GM19238 (cell line): ENCODE results near the gene ACACA.
A peak's percentile ranks its signal among the peaks of the same experiment; 100 is the strongest.
"Not testable (repeated sequence)": the region's sequence is repeated elsewhere in the genome, so short reads cannot be mapped to it uniquely, and the experiment has no call there.

ENCODE experiments used
- DNase-seq: peaks from one replicate; pipeline ENCODE4 v3.0.0; 2011; ENCODE audit warnings: low spot score; ENCODE audit not compliant: insufficient read length

ACACA gene

DNA sequence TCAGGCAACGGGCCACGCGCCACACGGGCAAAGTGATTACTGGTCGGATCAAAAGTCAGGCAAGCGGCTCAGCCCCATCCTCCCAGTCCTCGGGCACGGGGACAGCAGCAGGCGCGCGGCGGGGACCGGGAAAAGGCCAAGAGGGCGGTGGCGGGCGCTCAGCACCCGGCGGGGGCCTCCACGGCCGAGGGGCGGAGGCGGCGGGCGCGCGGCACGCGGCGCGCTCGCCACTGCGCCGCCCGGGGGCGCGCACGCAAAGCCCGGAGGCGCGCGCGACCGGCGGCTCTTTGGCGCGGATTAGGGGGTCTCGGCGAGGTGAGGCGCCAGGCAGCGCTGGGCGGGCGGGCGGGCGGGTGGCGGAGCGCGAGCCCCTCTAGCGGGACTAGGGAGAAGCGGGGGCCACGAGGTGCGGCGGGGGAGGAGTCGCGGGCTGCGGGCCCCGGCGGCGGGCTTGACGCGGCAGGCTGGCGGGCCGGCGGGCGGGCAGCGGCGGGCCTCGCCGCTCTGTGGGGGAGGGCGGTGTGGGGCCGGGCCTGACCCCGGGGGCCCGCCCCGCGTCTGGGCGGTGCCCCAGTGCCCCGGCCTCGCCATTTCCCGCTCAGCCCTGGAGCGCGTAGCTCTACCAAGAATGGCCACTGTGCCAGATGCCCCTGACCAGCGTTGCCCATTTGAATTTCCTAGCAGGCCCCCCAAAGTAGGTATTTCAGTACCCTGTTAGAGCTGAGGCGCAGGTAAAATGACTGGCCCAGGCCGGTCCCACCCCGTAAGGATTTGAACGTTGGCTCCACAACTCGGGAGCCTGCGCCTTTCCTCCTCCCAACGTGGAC, at the start of gene ACACA, which contains the start of gene TADA2A:
TSS of gene ACACA (minus strand) at position 202 of the 827 bp plus-strand sequence. CDS start 537 bp downstream, outside the sequence.
TSS of gene TADA2A (plus strand) at position 252 of the 827 bp plus-strand sequence. CDS start 4,480 bp downstream, outside the sequence.
- DNase-seq: peak; percentile 94

DNA sequence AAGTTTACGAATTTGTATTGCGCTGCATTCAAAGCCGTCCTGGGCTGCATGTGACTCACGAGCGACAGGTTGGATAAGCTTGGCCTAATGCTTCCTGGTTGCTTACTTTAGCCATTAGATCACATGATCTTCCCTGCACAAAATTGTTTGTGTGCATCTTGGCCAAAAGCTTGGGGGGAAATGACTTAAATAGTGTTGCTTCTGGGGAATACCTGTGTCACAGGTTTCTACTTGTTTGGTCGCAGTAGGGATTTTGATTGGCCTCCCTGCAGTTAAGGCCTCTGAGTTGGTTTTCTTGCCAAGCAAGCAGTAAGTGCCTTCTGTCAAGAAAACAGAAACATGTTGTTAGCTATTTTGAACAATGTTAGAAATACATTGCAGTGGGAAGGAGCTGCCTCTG, 43.5 kb upstream of the ACACA start:
- DNase-seq: no peak

DNA sequence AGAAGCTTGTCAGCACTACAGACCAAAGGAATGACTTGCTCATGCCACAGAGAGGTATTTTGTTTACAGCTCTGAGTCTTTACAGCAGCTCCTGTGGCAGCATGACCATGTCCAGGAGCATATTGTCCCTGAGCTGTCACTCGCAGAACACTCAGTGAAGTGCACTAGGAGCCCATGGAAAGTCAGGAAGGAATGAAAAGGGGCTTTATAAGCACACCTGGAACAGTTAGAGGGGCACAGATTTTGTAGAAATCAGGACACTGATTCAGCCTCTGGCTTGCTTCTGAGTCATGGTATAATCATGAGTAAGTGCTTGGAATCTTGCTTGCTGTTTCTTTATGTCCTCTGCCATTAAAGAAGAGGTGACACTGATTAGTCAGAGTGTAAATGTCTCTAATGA, 41.0 kb upstream of the ACACA start:
- no peak for DNase-seq

GRCh38 chr17:37446027-37446426, 39.4 kb upstream of the ACACA start:
- DNase-seq: no peak

GRCh38 chr17:37441369-37442014, 34.9 kb upstream of the ACACA start:
- DNase-seq: peak; percentile 10

DNA sequence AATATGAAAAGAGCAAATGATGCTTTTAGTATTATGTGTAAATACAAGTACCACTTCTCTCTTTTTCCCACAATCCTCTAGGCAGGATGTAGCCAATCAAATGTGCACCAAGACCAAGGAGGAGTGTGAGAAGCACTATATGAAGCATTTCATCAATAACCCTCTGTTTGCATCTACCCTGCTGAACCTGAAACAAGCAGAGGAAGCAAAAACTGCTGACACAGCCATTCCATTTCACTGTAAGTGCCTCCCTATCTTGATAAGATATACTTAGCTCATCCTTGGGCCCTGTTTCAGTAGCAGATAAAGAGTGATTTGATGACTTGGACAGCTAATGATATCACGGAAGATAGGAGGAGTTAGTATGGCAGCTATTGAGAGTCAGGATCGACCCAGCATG, 33.8 kb upstream of the ACACA start:
- no peak for DNase-seq

- no peak for DNase-seq
These were observed 31.5 kb upstream of the ACACA start for GRCh38 chr17:37438141-37438540.

DNA sequence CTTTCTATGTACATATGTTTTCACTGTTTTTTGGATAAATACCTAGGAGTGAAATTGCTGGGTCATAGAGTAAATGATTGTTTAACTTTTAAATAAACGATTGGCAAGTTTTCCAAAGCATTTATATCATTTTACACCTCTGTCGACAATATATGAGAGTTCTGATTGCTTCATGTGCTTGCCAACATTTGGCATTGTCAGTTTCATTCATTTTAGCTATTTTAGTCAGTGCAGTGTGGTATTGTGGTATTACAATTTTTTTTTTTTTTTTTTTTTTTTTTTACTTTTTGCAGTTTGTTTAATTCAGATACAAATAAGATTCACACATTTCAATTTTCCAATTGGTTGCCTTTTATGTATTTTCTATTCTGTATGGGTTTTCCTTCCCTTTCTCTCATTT, 26.0 kb upstream of the ACACA start:
- no peak for DNase-seq

GRCh38 chr17:37430051-37430627, 23.5 kb upstream of the ACACA start:
- no peak for DNase-seq

- DNase-seq: no peak
These were observed 22.8 kb upstream of the ACACA start for GRCh38 chr17:37429453-37429852.

GRCh38 chr17:37429039-37429438, 22.4 kb upstream of the ACACA start:
- DNase-seq: no peak

DNA sequence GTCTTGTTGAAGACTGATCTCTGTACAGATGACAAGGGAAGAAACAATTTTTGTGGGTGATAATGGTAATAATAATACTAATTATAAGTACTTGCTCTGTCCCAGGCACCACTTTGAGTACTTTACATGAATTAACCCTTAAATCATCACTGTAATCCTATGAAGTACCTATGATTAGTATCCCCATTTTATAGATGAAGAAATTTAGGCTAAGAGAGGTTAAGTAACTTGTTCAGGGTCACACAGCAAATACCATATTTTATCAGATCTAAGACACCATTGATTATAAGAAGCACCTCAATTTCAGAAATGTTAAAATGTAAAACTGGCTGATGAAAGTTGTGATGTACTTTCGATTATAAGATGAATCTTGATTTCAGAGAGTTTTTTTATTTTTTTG, 18.6 kb upstream of the ACACA start:
- no peak for DNase-seq

DNA sequence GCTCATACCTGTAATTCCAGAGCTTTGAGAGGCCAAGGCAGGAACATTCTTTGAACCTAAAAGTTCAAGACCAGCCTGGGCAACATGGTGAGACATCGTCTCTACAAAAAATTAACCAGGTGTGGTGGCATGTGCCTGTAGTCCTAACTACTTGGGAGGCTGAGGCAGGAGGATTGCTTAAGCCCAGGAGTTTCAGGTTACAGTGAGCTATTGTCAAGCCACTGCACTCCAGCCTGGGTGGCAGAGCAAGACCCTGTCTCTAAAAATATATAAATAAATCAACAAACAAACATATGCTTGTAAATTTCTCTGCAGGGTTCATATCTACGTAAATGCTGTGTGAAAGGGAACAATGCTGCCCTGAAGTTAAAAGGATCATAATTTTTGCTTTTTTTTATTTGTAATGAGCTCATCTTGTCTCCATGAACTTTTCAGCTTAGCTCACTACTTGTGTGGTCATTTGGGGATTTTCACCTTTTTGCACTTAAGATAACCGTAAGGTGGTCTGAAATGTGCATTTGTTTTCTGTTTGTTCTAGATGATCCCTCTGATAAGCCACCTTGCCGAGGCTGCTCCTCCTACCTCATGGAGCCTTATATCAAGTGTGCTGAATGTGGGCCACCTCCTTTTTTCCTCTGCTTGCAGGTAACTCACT, 16.5 kb upstream of the ACACA start:
- DNase-seq: no peak

DNA sequence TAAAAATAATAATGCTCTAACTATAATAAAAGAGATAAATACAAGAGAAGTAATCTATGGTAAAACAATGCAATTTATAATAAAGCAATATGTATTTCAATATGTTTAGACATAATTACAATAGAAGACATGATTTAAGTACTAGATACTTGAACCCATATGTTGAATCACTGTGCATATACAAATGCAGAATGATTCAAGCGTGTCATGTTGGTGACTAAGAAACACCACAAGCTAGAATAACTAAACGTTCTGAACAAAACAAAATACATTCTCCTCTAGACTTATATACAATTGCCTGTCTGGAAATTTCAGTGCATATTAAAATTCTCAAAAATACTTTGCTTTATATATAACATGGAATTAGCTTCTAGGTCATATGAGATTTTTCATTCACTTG, 11.2 kb upstream of the ACACA start:
- no peak for DNase-seq

- DNase-seq: no peak
These were observed 7.4 kb upstream of the ACACA start for GRCh38 chr17:37413875-37414519.

- DNase-seq: no peak
These were observed 3.7 kb upstream of the ACACA start for GRCh38 chr17:37410357-37410756.

- DNase-seq: not testable (repeated sequence)
These were observed 1.5 kb upstream of the ACACA start for GRCh38 chr17:37408145-37408479.

GRCh38 chr17:37405955-37406634, 541 bp downstream of the ACACA start:
- DNase-seq: peak; percentile 16

- not testable (repeated sequence) for DNase-seq
These were observed 1.1 kb downstream of the ACACA start for GRCh38 chr17:37405522-37405921.

- no peak for DNase-seq
These were observed 6.1 kb downstream of the ACACA start for GRCh38 chr17:37400505-37400904.

DNA sequence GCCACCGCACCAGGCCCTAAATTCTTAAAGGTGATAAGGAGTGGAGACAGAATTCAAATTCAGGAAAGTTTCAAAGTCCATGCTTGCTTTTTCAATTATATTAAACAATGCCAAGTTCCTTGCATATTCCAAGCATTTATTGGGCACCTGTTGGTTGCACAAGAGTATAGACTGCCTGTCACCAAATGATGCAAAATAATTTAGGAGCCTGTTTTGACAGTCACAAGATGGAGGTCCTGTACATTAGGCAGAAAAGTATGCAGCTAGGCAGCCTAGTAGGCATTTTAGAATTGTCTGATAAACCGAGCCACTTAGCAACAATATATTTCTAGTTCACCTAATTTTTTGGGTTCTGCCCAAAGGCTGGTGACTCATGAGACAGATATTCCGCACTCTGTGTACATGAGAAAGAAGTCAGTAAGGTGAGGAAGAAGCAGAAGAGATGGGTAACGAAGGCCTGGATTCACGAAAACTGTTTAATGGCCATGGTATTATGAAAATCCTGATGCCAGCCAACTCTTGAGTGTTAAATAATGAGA, 7.3 kb downstream of the ACACA start:
- no peak for DNase-seq
